Lower leg skin (tissue), 3 donors: ENCODE data around the gene ABCC1.

Source experiments
- POLR2A ChIP-seq, 2 donors: fragments of 450-650 bp; IDR thresholded peaks; one replicate each; pipeline ENCODE4 v1.6.1; 2016 to 2017; ENCODE audit warnings: antibody characterized with exemption in 2 of 2, mild to moderate bottlenecking in 1 of 2, moderate library complexity in 1 of 2
- TF ChIP-seq, protein P1 (sequence below), 3 donors: fragments of 450-650 bp; IDR thresholded peaks; one replicate each; pipeline ENCODE4 v1.5.1; 2016; ENCODE audit warnings: antibody characterized with exemption in 3 of 3, mild to moderate bottlenecking in 3 of 3, moderate library complexity in 2 of 3

DNA sequence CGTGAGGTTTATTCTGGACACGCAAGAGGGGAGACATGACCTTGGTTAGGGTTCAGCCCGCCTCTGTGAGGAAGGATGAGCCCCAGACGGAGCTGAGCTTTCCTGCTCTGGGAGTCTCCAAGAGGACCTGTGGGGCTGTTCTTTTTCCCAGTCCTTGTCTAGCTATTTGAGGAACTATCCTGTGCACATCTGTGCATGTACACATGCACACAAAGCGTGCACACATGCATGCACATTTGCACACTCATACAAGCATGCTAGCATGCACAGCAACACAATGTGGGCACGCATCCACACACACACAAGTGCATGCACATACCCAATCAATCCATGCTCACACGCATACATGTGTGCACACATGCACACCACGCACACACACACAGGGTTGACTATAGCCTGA is 233.5 kb downstream of the ABCC1 start:
- TF ChIP-seq, protein P1, sequence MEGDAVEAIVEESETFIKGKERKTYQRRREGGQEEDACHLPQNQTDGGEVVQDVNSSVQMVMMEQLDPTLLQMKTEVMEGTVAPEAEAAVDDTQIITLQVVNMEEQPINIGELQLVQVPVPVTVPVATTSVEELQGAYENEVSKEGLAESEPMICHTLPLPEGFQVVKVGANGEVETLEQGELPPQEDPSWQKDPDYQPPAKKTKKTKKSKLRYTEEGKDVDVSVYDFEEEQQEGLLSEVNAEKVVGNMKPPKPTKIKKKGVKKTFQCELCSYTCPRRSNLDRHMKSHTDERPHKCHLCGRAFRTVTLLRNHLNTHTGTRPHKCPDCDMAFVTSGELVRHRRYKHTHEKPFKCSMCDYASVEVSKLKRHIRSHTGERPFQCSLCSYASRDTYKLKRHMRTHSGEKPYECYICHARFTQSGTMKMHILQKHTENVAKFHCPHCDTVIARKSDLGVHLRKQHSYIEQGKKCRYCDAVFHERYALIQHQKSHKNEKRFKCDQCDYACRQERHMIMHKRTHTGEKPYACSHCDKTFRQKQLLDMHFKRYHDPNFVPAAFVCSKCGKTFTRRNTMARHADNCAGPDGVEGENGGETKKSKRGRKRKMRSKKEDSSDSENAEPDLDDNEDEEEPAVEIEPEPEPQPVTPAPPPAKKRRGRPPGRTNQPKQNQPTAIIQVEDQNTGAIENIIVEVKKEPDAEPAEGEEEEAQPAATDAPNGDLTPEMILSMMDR (IDR thresholded peaks at IDR 0.05): no peak
- no peak for TF ChIP-seq POLR2A (IDR thresholded peaks at IDR 0.05)
